HG02840 (cell line): Measurements from ENCODE around the gene NCKAP5.

ENCODE experiments used
- ATAC-seq: cut with Tn5 transposase; IDR thresholded peaks from one replicate; pipeline ENCODE4 v1.9.1; 2021; ENCODE audit warnings: mild to moderate bottlenecking, moderate library complexity, moderate number of reproducible peaks; ENCODE audit not compliant: unreplicated experiment, low FRiP score

The NCKAP5 gene

GRCh38 chr2:133177196-133177595, 391.1 kb downstream of the NCKAP5 start:
- no peak for ATAC-seq

DNA sequence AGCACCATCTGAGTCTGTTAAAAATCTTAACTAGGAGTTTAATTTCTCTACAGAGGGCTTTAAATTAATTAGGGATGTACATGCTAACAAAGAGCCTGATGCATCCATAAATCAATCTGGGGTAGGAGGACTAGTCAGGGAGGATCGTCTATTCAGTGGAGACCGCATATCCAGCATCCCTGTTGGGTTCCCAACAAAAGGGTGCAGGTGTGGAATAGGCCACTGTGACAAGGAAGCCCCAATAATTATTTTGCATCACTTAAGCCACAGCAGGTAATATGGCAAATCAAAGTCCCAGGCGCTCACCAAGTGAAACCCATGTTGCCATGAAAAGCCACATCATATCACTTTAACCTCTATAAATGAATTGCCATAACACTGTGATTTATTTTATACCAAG, 392.3 kb downstream of the NCKAP5 start:
- no peak for ATAC-seq

GRCh38 chr2:133173224-133173623, 395.0 kb downstream of the NCKAP5 start:
- ATAC-seq: no peak

GRCh38 chr2:133171393-133172004, 396.8 kb downstream of the NCKAP5 start:
- no peak for ATAC-seq

DNA sequence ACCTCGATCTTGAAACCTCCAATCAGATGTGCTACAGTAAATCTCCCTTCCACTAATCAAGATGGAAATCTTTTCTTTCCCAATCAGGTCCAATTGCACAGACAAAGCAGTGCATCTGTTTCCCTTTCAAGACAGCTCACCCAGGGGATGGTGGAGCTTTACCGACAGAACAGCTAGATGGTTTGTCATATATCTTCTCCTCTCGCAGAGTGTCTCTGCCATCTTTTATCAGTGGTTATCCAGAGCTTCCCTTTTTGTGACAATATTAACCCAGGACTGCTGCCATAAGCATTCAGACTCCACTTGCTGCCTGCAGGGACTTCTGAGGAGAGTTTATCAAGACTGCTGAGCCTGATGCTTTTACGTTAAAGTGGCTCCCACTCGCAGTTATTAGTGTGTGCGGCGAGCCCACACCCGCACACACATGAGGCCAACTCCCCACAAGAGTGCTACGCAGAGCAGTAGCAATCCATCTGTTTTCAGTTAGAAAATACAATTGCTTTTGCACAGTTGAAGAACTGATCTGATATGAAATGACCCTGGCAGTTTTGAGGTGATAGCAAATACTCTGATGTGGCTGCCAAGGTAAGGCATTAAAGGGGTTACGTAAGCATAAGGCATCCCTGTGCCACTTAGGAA, 398.9 kb downstream of the NCKAP5 start:
- no peak for ATAC-seq

GRCh38 chr2:133167990-133168389, 400.3 kb downstream of the NCKAP5 start:
- no peak for ATAC-seq

DNA sequence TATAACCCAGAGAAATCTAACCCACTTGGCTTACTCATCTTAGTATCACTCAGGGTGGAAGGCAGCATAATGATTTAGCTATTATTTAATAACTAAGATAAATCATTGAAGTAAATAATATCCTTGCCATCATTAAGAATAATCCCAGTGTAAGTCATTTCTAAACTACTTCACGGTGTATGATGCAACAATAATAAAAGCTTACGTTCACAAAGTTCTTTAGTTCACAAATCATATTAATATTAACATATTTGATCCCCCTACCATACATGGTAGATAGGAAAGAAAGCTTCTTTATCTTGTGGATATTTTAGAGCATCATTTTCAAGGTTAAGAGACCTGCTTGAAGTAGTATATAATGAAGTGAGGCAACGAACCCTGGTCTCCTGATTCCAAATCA, 401.0 kb downstream of the NCKAP5 start:
- no peak for ATAC-seq

- ATAC-seq: no peak
These were observed 402.2 kb downstream of the NCKAP5 start for GRCh38 chr2:133166031-133166430.

DNA sequence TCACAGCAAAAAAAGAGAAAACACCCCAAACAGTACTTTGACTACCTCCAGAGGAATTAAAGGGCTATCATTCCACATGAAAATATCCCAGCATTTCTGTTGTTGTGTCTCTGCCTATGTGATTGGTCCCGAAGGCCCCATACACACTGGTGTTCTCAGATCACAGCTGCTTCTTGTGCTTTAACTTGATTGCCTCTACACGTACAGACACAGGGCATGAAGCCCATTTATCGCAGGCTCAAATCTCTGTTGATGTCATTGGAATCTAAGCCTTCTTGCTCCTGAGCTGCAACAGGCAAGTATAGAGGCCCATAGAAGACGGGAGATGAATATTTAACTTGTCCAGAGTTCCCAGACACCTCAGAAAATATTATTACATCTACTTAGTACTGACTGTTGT, 405.2 kb downstream of the NCKAP5 start:
- ATAC-seq: no peak

DNA sequence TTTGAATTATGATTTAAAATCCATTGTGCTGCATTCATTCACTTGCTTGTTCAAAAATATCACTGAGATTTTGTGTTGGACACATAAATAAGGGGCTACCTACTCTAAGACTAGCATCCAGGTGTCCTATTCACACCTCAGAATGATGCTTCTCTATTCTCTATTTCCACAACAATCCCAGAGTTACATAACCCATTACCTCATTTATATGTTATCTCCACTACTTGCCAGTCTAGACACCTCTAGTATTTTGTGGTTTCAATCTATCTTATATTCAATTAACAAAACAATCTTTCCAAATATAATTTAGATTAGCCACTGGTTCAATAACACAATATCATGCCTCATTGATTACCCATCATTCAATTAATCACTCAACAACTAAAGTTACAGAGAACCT, 409.8 kb downstream of the NCKAP5 start:
- no peak for ATAC-seq

- no peak for ATAC-seq
These were observed 410.2 kb downstream of the NCKAP5 start for GRCh38 chr2:133158024-133158423.

DNA sequence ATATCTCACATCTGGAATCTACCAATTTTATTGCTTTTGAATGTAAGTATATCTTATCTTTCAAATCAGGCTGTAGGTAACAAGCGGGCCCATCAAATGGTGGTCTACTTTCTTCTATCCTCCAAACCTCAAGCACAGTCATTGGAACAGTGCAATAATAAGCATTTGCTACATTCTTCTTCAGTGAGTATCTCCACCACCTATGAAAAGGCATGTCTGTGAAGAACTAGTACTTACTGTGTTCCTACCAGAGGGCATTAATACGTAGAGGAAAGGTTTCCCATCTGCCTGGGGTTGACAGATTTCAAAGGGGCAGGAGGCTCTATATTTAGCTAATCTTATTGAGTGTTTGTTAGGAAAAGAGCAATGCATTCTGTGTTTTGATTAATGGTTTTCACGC, 411.1 kb downstream of the NCKAP5 start:
- no peak for ATAC-seq

DNA sequence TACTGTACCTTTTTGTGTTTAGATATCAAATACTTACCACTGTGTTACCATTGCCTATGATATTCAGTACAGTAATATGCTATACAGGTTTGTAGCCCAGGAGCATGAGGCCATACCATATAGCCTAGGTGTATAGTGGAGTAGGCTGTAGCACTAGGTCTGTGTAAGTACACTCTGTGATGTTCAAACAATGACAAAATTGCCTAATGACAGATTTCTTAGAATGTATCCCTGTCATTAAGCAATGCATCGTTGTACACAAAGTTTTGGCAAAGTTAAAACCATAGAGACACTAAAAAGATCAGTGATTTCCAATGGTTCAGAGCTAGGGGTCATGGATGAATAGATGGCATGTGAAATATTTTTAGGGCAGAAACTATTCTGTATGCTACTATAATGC, 415.5 kb downstream of the NCKAP5 start:
- ATAC-seq: no peak

- ATAC-seq: no peak
These were observed 420.1 kb downstream of the NCKAP5 start for GRCh38 chr2:133148187-133148586.

GRCh38 chr2:133146893-133147292, 421.4 kb downstream of the NCKAP5 start:
- no peak for ATAC-seq

DNA sequence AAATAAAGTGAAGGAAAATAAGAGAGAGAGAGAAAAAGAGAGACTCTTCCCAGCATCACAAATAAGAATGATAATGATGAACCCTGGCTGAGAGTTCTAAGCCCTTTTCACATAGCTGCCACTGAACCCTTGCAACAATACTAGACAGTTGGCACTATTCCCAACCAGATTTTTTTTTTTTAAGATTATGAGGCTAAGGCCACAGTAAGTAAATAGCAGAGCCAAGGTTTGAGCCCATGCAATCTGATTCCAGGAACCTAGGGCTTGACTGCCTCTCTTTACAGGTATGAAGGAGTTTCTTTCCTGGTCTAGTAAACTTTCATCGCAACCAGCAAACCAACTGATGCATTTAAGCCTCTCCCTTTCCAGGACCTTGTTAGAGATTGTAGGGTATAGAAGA, 424.6 kb downstream of the NCKAP5 start:
- ATAC-seq: no peak

DNA sequence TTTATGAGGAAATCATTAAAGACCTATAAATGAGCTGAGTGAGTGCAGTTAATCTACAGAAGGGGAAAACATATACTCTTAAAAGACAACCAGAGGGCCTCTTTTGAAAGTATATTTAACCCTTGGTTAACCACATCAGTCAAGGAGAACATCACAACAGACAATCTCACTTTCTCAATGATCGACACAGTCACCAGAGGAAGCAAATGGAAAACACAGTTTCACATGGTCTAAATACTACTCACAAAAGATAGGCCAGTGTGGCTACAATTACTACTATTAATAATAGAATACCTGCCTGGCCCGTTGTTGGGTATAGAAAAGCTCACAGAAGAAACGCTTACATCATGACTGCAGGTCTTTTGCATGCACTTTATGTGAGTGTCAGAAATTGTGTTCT, 426.2 kb downstream of the NCKAP5 start:
- ATAC-seq: peak; percentile 66

DNA sequence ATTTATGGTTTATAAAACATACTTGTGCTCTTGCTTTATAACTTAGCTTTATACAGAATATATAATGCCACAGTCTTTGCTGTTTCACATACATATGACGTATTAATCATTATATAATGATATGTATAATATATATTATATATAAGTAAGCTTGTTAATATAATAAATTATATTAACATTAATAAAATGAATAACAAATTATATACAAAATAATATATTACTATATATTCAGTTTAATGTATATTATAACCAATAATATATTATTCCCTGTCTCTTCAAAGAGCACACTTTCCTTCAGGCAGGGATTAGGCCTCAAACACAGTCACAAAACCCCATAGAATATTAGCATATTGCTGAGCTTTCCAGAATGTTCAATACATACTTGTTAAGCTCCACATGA, 427.6 kb downstream of the NCKAP5 start:
- no peak for ATAC-seq

GRCh38 chr2:133139847-133140533, 428.3 kb downstream of the NCKAP5 start:
- ATAC-seq: no peak

DNA sequence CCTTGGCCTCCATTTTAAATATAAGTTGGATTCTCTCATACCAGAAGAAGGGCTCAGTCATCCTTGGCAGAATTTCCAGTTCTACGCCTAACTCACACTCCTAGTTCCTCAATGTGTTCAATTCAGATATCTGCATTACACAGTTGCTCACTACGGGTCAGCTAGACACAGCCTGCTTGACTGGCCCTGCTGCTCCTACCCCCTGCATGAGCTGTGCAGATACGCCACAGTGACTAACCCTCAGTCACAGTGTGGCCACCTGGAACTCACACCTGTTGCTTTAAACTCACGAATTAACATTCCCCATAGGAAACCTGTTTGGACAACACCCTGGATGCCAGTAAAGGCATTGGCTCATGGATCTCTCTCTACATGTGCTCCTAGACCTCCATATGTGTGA, 429.6 kb downstream of the NCKAP5 start:
- no peak for ATAC-seq

DNA sequence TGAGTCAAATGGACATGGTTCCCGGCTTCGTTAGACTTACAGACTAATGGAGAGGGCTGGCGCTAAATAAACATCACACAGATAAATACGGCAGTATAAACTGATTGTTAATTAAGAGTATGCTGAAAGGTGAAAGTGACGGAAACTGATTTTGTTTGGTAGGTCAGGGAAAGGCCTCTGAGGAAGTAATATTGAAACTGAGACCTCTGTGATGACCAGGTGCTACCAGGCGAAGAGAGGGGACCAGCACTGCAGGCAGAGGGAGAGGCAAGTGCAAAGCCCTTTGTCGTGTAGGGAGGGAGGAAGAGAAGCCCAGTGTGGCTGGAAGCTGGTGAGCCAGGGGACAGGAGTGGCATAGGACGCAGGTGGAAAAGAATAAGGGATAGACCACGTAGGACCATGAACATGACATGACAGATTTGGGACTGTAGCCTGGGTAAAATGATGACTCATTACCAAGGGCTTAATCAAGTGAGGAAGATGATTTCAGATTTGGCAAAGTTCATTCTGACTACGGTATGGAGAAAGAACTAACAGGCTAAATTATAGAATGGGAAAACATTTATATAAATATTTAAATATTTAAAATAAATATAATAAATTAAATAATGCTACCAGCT, 433.1 kb downstream of the NCKAP5 start:
- no peak for ATAC-seq
